GM19438 (cell line): ENCODE data around the gene PPEF1.
"Not testable (repeated sequence)": the region's sequence is repeated elsewhere in the genome, so short reads cannot be mapped to it uniquely, and the experiment has no call there.

Experiments
- ATAC-seq: cut with Tn5 transposase; IDR thresholded peaks from one replicate; pipeline ENCODE4 v1.9.1; 2021; ENCODE audit warnings: low read depth; ENCODE audit not compliant: unreplicated experiment

The PPEF1 gene

DNA sequence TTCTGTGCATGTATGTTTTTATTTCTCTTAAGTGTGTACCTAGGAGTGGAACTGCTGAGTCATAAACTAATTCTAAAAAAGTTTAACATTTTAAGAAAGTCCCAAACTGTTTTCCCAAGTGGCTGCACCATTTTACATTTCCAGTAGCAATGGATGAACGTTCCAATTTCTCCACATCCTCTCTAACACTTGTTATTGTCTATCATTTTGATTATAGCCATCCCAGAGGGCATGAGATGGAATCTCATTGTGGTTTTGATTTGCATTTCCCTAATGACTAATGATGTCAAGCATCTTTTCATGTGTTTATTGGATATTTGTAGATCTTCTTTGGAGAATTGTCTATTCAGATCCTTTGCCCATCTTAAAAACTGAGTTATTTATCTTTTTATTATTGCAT lies 82.5 kb downstream of the PPEF1 start:
- no peak for ATAC-seq

DNA sequence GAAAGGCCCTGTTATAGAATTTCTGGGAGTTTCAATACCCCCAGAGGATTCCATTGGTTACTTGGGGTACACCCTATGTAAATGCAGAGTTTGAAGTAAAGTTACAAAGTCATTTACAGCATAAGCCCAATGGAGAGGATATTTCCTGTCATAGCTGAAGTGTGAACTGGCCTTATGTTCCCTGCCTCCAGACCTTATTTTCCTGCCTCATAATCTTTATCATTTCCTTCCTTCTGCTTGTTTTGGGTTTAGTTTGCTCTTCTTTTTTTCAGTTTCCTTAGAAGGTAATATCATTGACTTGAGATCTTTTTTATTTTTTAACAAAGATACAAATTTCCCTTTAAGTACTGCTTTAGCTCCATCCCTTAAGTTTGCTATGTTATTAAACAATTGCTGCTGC lies 85.4 kb downstream of the PPEF1 start:
- ATAC-seq, result no peak

DNA sequence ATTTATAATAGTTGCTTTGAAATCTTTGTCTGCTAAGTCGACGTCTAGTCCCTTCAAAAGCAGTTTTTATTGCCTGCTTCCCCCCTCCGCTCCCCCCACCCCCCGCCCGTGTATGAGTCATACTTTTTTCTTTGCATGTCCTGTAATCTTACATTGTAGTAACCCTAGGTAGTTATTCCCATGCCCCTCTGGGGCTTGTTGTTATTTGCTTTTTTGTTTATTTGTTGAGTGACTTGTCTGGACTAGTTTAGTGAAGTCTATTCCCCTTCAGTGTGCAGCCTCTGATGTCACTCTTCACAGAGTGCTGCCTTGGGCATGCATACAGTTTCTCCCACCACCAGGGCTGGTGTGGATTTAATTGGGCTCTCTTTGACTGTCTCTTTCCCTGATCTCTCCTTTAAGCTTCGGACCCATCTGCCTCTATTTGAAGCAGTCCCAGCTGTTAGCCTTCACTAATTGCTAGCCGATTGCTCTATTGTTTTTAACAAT lies 86.2 kb downstream of the PPEF1 start:
- no peak for ATAC-seq

DNA sequence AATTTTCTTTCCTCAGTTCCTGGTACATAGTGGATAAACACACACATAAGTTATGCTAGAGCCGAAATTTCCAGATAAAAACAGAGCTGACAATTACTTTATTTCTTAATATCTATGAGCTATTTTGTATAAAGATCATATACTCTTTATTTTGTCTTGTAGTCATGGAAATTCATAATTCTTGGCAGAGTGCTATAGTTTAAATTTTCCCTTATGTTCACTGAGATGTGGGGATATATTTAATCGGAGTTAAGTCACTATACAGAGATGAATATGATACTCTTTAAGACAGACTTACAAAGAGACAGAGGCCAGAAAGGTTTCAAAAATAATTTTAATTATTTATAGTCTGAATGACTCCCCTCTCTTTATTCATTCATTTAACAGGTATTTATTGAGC lies 89.7 kb downstream of the PPEF1 start:
- no peak for ATAC-seq

DNA sequence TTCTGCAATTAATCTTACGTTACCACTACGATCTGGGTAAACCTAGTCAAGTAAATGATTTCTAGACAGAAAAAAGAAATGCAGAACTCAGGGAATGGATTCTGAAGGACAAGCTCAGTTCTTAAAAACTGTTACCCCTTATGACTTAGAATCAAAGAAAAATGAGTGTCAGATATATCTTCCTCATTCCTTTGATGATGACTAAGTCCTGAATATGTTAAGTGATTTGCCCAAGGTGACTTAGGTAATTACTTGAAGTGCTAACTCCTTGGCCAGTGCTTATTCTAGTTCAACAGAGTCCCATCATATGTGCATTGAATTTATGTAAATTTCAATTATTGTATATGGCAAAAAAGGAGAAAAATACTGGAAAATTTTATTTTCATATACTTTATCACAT lies 92.5 kb downstream of the PPEF1 start:
- ATAC-seq, result no peak

DNA sequence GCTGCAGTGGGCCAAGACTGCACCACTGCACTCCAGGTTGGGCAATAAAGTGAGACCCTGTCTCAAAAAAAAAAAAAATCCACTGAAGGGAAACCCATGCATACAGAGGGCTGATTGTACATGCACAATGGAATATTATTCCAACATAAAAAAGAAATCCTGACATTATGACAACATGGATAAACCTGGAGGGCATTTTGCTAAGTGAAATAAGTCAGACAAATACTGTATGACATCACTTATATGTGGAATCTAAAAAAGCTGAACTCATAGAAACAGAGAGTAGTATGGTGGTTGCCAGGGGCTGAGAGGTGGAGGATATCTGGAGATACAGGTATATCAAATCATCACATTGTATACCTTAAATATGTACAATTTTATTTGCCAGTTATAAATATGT lies 102.2 kb downstream of the PPEF1 start:
- ATAC-seq, result no peak

DNA sequence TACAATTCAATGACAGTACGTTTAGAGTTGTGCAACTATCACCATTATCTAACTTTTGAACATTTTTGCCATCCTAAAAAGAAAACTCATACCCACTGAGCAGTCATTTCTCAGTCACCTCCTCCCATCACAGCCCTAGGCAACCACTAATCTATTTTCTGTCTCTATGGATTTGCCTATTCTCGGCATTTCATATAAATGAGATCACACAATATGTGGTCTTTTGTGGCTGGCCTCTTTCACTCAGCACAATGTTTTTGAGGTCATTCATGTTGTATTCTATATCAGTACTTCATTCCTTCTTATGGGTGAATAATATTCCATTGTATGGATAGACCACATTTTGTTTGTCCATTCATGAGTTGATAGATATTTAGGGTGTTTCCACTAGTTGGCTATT lies 103.0 kb downstream of the PPEF1 start:
- ATAC-seq, result no peak

DNA sequence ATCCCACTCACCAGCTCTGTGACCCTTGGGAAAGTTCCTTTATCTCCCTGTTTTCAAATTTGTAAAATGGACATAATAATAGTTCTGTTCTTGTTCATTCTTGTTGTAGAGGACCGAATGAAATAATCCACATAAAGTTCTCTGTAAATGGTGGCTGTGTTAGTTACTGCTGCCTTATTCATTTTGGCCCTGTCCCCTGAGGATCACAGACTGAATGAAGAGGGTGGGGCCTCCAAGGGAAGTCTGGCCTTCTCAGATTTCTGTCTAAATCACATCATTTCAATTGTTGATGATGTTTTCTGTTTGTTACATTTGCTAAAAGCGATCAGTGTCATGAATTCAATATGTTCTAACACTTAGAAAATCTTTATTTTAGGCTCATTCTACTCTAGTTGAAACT lies 117.9 kb downstream of the PPEF1 start:
- no peak for ATAC-seq

DNA sequence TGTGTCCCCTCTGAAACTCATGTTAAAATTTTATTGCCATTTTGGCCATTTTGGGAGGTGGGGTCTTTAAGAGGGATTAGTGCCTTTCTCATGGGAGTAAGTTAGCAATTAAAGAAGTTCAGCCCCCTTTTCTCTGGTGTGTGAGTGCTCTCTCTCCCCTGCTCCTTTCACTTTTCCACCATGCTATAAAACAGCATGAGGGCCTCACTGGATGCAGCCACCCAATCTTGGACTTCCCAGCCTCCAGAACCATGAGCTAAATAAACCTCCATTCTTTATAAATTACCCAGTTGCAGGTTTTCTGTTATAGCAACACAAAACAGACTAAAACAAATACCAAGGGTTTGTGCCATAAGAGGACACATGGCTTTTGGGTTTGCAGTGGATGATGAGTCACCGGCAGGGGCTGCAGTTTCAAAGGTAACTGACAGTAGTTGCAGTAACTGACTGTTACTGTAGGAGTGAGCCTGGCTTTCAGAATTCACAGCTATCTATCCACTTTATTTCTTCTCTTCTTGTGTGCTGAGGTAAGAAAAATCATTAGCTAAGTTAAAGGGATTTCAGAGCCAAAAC lies 121.5 kb downstream of the PPEF1 start:
- ATAC-seq, result no peak

DNA sequence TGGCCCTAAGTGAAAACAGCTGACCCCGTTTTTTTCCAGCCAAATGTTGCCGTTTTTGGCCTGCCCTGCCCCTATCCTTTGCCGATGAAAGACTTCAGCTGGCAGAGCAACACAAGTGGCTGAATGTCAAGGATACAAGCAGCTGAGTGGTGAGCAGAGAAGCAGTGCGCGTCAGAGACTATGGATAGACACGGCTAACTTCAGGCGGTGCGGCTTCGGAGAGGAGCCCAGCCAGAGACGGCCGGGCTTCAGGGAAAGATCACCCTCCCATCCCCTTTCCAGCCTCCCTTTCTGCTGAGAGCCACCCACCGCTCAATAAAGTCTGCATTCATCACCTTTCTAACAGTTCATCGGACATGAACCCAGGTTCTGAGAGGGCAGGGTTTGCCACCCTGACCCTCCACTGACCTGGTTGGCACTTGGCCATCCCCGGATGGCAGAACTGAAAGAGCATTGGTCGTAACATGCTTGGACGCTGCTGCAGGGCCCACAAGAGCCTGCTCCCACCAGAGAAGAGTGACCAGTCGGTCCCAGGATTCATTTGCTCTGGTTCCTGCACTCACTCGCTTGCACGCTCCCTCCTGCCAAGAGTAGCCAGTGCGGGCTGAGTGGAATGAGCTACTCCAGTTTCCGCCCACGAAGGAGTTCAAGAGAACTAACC lies 125.8 kb downstream of the PPEF1 start:
- no peak for ATAC-seq

DNA sequence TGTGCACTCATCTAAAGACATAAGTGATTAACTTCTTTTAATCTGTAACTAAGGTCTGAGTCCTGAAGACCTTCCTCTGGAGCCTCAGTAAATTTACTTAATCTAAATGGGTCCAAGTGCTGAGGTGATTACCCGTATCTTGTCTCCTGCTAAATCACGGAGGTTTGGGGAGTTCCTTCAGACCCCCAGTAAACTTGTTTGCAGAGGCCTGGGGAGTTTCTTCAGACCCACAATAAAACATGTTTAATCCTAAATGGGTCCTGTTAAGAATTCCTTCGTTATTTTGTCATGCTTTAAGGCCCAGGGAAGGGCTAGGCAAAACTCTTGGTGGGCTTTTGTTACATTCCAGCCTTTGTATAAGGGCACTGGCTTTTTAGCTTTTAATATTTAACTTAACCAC lies 140.5 kb downstream of the PPEF1 start:
- ATAC-seq, result not testable (repeated sequence)

DNA sequence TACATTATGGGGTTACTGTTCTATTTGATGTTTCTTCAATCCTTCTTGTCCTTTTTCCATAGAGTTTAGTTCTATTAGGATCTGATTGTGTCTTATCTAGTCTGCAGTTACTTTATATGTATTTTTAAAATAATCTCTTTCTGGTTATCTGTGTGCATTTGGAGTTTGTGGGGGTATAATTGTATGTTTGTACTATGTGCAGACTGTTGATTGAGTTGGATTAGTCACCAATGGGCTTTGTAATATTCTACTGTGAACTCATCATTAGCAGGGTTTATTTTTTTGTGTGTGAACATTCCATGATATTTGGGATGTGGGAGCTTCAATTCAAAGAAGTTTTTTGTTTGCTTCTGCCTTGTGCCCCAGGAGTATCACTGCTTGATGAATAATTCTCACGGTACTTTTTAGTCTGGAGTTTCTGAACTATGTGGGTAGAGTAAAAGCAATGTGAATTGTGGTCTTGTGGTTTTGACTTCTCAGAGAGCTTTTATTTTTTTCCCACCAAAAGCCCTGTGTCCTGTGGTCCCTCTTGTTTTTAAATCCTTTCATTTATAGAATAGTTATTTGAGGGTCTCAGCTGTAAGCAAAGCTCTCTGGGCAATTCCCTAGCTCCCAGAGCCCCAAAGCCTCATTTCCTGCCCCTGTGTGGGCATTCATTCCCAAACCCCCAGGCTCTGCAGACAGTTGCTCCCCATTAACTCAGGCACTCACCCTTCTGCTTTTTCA lies 148.6 kb downstream of the PPEF1 start:
- peak; percentile 92 for ATAC-seq

DNA sequence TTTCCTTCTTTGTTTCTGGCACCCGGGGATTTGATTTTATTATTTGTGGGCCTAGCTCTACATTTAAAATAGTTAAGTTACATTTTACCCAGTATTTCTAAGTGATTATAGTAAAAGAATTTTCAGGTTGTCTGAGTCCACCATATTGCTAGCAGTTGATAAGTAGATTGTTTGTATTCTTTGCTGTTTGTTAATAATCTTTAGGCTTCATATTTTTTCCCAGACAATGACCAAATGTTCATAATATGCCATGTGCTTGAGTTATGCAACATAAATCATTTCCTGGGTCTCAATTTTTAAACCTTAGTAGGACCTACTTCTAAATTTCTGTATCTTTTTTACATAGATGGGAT lies 149.2 kb downstream of the PPEF1 start:
- ATAC-seq, result no peak

DNA sequence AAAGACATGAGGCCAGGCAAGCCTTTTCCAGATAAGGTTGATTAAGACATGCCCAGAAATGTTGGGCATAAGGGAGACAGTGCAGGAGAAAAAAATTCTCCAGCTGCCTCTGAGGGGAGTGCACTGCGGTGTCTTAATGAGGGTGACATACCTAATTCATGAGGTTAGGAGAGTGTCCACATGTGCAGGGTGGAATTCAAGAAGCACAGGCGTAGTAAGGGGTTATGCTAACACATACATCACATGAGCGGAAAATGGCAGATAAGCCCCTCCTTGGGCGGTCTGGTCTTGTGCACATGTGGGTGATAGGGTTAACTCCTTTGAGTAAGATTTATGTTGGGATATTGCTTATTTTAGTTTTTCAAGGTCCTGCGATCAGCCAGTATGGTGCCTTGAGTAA lies 154.1 kb downstream of the PPEF1 start:
- no peak for ATAC-seq

DNA sequence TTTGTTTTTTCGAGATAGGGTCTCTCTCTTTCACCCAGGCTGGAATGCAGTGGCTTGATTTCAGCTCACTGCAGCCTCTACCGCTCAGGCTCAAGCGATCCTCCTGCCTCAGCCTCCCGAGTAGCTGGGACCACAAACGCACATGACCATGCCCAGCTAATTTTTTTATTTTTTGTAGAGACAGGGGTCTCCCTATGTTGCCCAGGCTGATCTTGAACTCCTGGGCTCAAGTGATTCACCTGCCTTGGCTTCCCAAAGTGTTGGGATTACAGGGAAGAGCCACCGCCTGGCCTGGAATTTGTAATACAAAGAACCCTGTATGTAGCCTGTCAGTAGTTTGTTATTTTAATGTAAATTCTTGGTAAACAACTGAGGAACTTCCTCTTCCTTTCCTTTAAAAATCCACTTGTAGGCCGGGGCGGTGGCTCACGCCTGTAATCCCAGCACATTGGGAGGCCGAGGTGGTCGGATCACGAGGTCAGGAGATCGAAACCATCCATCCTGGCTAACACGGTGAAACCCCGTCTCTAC lies 157.0 kb downstream of the PPEF1 start:
- ATAC-seq, result no peak

DNA sequence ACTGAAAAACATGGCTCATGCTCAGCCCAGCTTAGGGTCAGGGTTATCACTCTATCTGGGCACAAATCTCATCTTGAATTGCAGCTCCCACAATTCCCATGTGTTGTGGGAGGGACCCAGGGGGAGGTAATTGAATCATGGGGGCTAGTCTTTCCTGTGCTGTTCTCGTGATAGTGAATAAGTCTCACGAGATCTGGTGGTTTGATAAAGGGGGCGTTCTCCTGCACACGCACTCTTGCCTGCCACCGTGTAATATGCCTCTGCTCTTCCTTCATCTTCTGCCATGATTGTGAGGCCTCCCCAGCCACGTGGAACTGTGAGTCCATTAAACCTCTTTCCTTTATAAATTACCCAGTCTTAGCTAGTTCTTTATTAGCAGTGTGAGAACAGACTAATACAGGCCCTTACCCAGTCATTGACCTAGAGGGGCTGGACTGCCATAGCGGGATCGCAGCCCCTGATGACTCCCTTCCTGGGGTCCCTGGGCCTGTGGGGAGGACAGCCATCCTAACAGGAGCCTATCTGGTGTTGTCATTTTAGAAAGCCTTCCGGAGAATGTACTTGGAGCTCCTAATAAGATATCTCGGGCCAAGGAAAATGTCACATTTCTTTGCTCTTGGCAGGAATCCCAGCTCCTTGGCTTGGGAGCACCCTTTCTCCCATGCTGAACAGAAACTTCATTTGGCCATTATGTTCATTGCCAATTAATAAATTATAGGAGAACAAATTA lies 163.9 kb downstream of the PPEF1 start:
- ATAC-seq, result no peak

DNA sequence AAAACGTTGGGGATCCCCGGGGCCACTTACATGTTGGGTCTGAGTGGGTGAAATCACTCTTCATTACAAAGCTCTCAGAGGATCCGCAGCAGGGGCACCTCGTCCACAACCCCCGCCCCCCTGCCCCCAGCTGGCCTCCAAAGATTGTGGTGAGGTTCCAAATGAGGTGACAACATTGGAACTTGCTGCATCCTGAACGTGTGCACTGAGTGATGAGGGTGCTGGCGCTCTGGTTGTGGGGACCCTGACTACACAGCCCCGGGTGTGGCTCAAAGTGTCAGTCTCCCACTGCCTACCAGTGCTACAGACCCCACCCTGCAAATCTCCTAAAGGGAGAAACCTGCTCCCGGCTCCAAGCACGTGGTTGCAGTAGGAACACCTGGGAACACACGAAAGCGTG lies 164.5 kb downstream of the PPEF1 start:
- no peak for ATAC-seq

DNA sequence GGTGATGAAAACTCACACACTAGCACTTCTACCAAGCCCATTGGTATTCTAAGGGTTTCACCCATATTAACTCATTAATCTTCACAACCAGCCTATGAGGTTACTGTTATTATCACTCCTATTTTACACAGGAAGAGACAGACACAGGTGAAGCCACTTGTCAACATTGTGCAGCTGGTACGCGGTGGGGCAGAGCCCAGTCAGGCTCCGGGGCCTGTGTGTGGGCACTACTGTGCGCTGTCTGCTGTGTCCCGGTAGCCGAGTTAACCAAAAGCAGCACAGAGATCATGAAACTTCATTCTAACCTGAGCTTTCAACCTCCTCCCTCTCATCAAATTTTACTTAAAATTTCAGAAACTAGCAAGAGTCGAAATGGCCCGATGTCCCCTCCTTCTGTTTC lies 165.2 kb downstream of the PPEF1 start:
- no peak for ATAC-seq

DNA sequence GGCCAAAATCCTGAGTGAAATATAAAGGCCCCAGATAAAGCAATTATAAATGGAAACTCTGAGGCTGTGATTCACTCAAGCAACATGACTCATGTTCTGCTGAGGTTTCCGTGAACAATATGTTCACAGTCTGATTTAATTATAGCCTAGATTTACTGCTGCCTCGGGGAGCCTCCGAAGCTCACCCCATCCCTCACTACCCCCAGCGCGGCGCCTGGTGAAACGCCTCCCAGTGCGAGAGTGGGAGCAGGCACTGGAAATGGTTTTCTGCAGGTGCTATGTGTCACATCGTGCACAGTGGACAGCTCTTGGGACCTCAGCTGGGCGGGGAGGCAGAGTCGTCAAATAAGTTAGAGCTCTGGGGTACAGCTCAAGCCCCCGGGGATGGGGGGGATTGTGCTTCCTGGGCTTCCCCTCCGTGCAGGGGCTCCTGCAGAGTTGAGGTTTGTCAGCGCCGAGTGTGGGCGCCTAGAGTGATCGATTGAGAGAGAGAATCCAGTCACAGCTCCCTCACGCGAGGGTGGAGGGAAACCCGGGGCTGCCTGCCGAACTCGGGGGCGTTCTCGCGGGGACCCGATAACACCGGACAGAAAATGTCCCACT lies 165.8 kb downstream of the PPEF1 start:
- no peak for ATAC-seq

DNA sequence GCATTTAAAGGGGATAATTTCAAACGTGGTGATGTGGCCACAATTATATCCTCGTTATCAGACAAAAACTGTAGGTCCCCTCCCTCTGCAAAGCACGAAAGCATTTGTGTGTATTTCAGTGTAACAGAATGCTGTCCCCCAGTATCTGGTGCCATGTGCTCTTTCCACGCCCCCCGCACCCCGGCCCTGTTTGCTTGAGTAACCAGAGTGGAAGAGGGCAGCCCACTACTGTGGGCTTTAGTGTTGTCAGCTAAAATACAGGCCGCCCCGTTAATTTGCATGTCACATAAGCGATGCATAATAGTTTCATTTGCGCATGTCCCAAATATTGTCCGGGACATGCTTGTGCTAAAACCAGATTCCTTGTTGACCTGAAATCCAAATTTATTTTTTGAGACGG lies 166.4 kb downstream of the PPEF1 start:
- ATAC-seq, result no peak
